ENCODE results near the gene MYBPHL.
A peak's percentile ranks its signal among the peaks of the same experiment; 100 is the strongest.

MYBPHL gene

GRCh38 chr1:109252167-109252892, 54.5 kb downstream of the MYBPHL start:
- H3K36me3 Mint-ChIP-seq (ENCODE audit: low read depth), result no peaks in the 10 kb centered on the region
- intact Hi-C loops (cut with micrococcal nuclease), result no loop called here
- no peak overlapping the region for H3K27ac Mint-ChIP-seq
- H3K4me1 Mint-ChIP-seq (ENCODE audit: low read depth), result peaks cover 17% of the 10 kb centered on the region
- H3K4me3 Mint-ChIP-seq, result no peak overlapping the region
- peaks cover 66% of the 10 kb centered on the region for H3K27me3 Mint-ChIP-seq
- no peaks in the 10 kb centered on the region for H3K9me3 Mint-ChIP-seq

GRCh38 chr1:109251277-109252166, 55.3 kb downstream of the MYBPHL start:
- intact Hi-C loops (cut with micrococcal nuclease), result no loop called here
- Mint-ChIP-seq H3K4me3 (no peak overlapping the region), H3K27ac (no peak overlapping the region), H3K9me3 (no peaks in the 10 kb centered on the region), H3K4me1 (ENCODE audit: low read depth) (peaks cover 17% of the 10 kb centered on the region), H3K36me3 (ENCODE audit: low read depth) (no peaks in the 10 kb centered on the region), H3K27me3 (peaks cover 66% of the 10 kb centered on the region)

- Mint-ChIP-seq H3K9me3 (no peaks in the 10 kb centered on the region), H3K27me3 (peaks cover 60% of the 10 kb centered on the region), H3K4me3 (peak overlapping the region; percentile 50), H3K27ac (no peak overlapping the region), H3K36me3 (ENCODE audit: low read depth) (no peaks in the 10 kb centered on the region), H3K4me1 (ENCODE audit: low read depth) (peaks cover 17% of the 10 kb centered on the region)
- intact Hi-C loops (cut with micrococcal nuclease), result no loop called here
Measured at GRCh38 chr1:109250454-109251276, 56.1 kb downstream of the MYBPHL start.

GRCh38 chr1:109249654-109250401, 57.0 kb downstream of the MYBPHL start:
- Mint-ChIP-seq H3K4me3 (peak overlapping the region; percentile 50), H3K4me1 (ENCODE audit: low read depth) (peaks cover 11% of the 10 kb centered on the region), H3K36me3 (ENCODE audit: low read depth) (no peaks in the 10 kb centered on the region), H3K27me3 (peaks cover 56% of the 10 kb centered on the region), H3K9me3 (no peaks in the 10 kb centered on the region), H3K27ac (no peak overlapping the region)
- intact Hi-C loops (cut with micrococcal nuclease), result loop anchor here (5.0 kb wide), 1 partner anchor 232 kb away; the partner anchor contains the start of gene ATXN7L2

GRCh38 chr1:109248797-109249629, 57.8 kb downstream of the MYBPHL start, which contains the start of gene CELSR2:
Gene CELSR2 (plus strand): TSS chr1:109249539. CDS start chr1:109250080, 541 bp downstream.
- H3K4me1 Mint-ChIP-seq (ENCODE audit: low read depth), result peaks cover 5% of the 10 kb centered on the region
- peaks cover 62% of the 10 kb centered on the region for H3K27me3 Mint-ChIP-seq
- peak within 1 kb of the TSS; percentile 57 for H3K4me3 Mint-ChIP-seq
- no peaks in the 10 kb centered on the region for H3K36me3 Mint-ChIP-seq (ENCODE audit: low read depth)
- no peaks in the 10 kb centered on the region for H3K9me3 Mint-ChIP-seq
- H3K27ac Mint-ChIP-seq, result no peak within 1 kb of the TSS
- intact Hi-C loops (cut with micrococcal nuclease), result loop anchor here (5.0 kb wide), 1 partner anchor 233 kb away; the partner anchor contains the start of gene ATXN7L2

- H3K4me1 Mint-ChIP-seq (ENCODE audit: low read depth), result peaks cover 5% of the 10 kb centered on the region
- intact Hi-C loops (cut with micrococcal nuclease), result loop anchor here (5.0 kb wide), 1 partner anchor 234 kb away; the partner anchor contains the start of gene ATXN7L2
- H3K27ac Mint-ChIP-seq, result no peak overlapping the region
- H3K36me3 Mint-ChIP-seq (ENCODE audit: low read depth), result no peaks in the 10 kb centered on the region
- H3K4me3 Mint-ChIP-seq, result no peak overlapping the region
- H3K9me3 Mint-ChIP-seq, result no peaks in the 10 kb centered on the region
- H3K27me3 Mint-ChIP-seq, result peaks cover 64% of the 10 kb centered on the region
Measured at GRCh38 chr1:109248444-109248796, 58.4 kb downstream of the MYBPHL start.

- peaks cover 65% of the 10 kb centered on the region for H3K27me3 Mint-ChIP-seq
- H3K4me3 Mint-ChIP-seq, result no peak overlapping the region
- intact Hi-C loops (cut with micrococcal nuclease), result loop anchor here (5.0 kb wide), 1 partner anchor 235 kb away; the partner anchor contains the start of gene ATXN7L2
- H3K4me1 Mint-ChIP-seq (ENCODE audit: low read depth), result peaks cover 6% of the 10 kb centered on the region
- no peaks in the 10 kb centered on the region for H3K9me3 Mint-ChIP-seq
- H3K36me3 Mint-ChIP-seq (ENCODE audit: low read depth), result no peaks in the 10 kb centered on the region
- no peak overlapping the region for H3K27ac Mint-ChIP-seq
Measured at GRCh38 chr1:109247401-109248365, 59.1 kb downstream of the MYBPHL start.

- H3K36me3 Mint-ChIP-seq (ENCODE audit: low read depth), result no peaks in the 10 kb centered on the region
- H3K4me3 Mint-ChIP-seq, result no peak overlapping the region
- no peak overlapping the region for H3K27ac Mint-ChIP-seq
- intact Hi-C loops (cut with micrococcal nuclease), result loop anchor here (5.0 kb wide), 1 partner anchor 236 kb away; the partner anchor contains the start of gene ATXN7L2
- H3K9me3 Mint-ChIP-seq, result no peaks in the 10 kb centered on the region
- peaks cover 65% of the 10 kb centered on the region for H3K27me3 Mint-ChIP-seq
- peaks cover 20% of the 10 kb centered on the region for H3K4me1 Mint-ChIP-seq (ENCODE audit: low read depth)
Measured at GRCh38 chr1:109246141-109246551, 60.7 kb downstream of the MYBPHL start.

- H3K9me3 Mint-ChIP-seq, result no peaks in the 10 kb centered on the region
- peaks cover 7% of the 10 kb centered on the region for H3K36me3 Mint-ChIP-seq (ENCODE audit: low read depth)
- peaks cover 61% of the 10 kb centered on the region for H3K27me3 Mint-ChIP-seq
- no peak overlapping the region for H3K4me3 Mint-ChIP-seq
- peaks cover 21% of the 10 kb centered on the region for H3K4me1 Mint-ChIP-seq (ENCODE audit: low read depth)
- intact Hi-C loops (cut with micrococcal nuclease), result no loop called here
- H3K27ac Mint-ChIP-seq, result no peak overlapping the region
Measured at GRCh38 chr1:109243860-109244552, 62.8 kb downstream of the MYBPHL start.

- intact Hi-C loops (cut with micrococcal nuclease), result no loop called here
- Mint-ChIP-seq H3K4me3 (no peak overlapping the region), H3K27me3 (peaks cover 54% of the 10 kb centered on the region), H3K4me1 (ENCODE audit: low read depth) (peaks cover 21% of the 10 kb centered on the region), H3K36me3 (ENCODE audit: low read depth) (peaks cover 15% of the 10 kb centered on the region), H3K27ac (no peak overlapping the region), H3K9me3 (no peaks in the 10 kb centered on the region)
Measured at GRCh38 chr1:109243221-109243620, 63.6 kb downstream of the MYBPHL start.

- H3K27ac Mint-ChIP-seq, result peak overlapping the region; percentile 46
- H3K4me1 Mint-ChIP-seq (ENCODE audit: low read depth), result peaks cover 21% of the 10 kb centered on the region
- no peaks in the 10 kb centered on the region for H3K9me3 Mint-ChIP-seq
- intact Hi-C loops (cut with micrococcal nuclease), result no loop called here
- H3K4me3 Mint-ChIP-seq, result no peak overlapping the region
- H3K36me3 Mint-ChIP-seq (ENCODE audit: low read depth), result peaks cover 23% of the 10 kb centered on the region
- peaks cover 48% of the 10 kb centered on the region for H3K27me3 Mint-ChIP-seq
Measured at GRCh38 chr1:109242387-109242786, 64.4 kb downstream of the MYBPHL start.
